ENCODE data around the gene EEF1G.

The EEF1G gene

GRCh38 chr11:62542750-62543567, 30.7 kb downstream of the EEF1G start (continued):
- TF ChIP-seq ZBTB10 (tag by site-specific recombination; IDR thresholded peaks at IDR 0.05) = no peak

- TF ChIP-seq ZNF621 (tag by site-specific recombination; IDR thresholded peaks at IDR 0.05) (no peak), SP7 (tag by site-specific recombination; IDR thresholded peaks at IDR 0.05) (no peak), ZNF561 (tag by site-specific recombination; IDR thresholded peaks at IDR 0.05; ENCODE audit: borderline replicate concordance) (no peak), ZNF518A (tag by site-specific recombination; conservative IDR thresholded peaks at IDR 0.05; ENCODE audit: low read depth) (no peak), ZNF707 (tag by site-specific recombination; IDR thresholded peaks at IDR 0.05) (no peak), ELK4 (IDR thresholded peaks at IDR 0.05; ENCODE audit: borderline replicate concordance, low read depth, low read length) (no peak), ZNF121 (tag by site-specific recombination; IDR thresholded peaks at IDR 0.05) (no peak), ZNF585B (tag by site-specific recombination; IDR thresholded peaks at IDR 0.05) (no peak), ZNF26 (tag by site-specific recombination; IDR thresholded peaks at IDR 0.05) (no peak), ZNF514 (tag by site-specific recombination; IDR thresholded peaks at IDR 0.05) (no peak), ZBTB26 (tag by site-specific recombination; optimal IDR thresholded peaks at IDR 0.05) (no peak), MYNN (tag by site-specific recombination; IDR thresholded peaks at IDR 0.05; ENCODE audit: borderline replicate concordance) (no peak), YY1 (tag by site-specific recombination; IDR thresholded peaks at IDR 0.05) (no peak)
- Histone ChIP-seq H3K36me3 (ENCODE audit: control insufficient read depth in 2 of 2, insufficient read depth in 1 of 2, low read length in 2 of 2) (no peaks in the 10 kb centered on the region), H3K27ac (ENCODE audit: extremely low read depth, low read depth, low read length) (no peak overlapping the region), H3K9me3 (ENCODE audit: control insufficient read depth, insufficient read depth, low read depth, low read length) (no peaks in the 10 kb centered on the region), H3K4me1 (ENCODE audit: control insufficient read depth, insufficient read depth, low read length) (peaks cover 7% of the 10 kb centered on the region), H3K4me3 (ENCODE audit: low read depth, low read length) (no peak overlapping the region)
- ChIA-PET POLR2A (interaction anchor here (0.6 to 2.8 kb wide), 12 partner anchors 11 to 299 kb away, joined by 3 to 18 read pairs (median 6); partner anchors contain the start of genes C11orf98, CSKMT, EEF1G and INTS5), CTCF (interaction anchor here (0.6 to 8.8 kb wide), 34 partner anchors 10 to 1628 kb away, joined by 3 to 188 read pairs (median 6); partner anchors contain the start of gene B3GAT3)
These were observed 31.5 kb downstream of the EEF1G start for GRCh38 chr11:62542111-62542745.
